ENCODE measurements around the gene GAL. TPM values are rescaled to one million over a fixed set of nuclear protein-coding genes. Genes with fewer than 3 reads are reported as not detected.

Gene GAL
- total and polyA plus RNA-seq, 2 of the 8 experiments (the other 6 are each of a cell fraction or from before 2014, with no cell fraction given): 81.8 to 233 TPM

GRCh38 chr11:68655806-68656205 is 28.5 kb upstream of the GAL start:
- no peak overlapping the region for H3K23ac ChIP-seq (ENCODE audit: insufficient read length)
- H3K23me2 ChIP-seq (ENCODE audit: low read depth, low read length): no peaks in the 10 kb centered on the region
- H3K9me3 ChIP-seq (ENCODE audit: insufficient read depth in 2 of 2, low read depth in 1 of 2, low read length in 1 of 2): 0 out of 4 replicates have a peak, but pooled peaks cover 0 to 6% of the 10 kb centered on the region in 2 experiments
- DNase-seq (ENCODE audit: low read depth in 1 of 2, low spot score in 2 of 2) (no peak), FAIRE-seq (no peak)
- no peak overlapping the region for H2AFZ ChIP-seq (ENCODE audit: low read length)
- H3K18ac ChIP-seq (ENCODE audit: extremely low read depth, low read length): no peak overlapping the region
- no peak overlapping the region for H2BK20ac ChIP-seq (ENCODE audit: low read length)
- H3K14ac ChIP-seq (ENCODE audit: insufficient read length): no peak overlapping the region
- no peak overlapping the region for H3K4me3 ChIP-seq (ENCODE audit: extremely low read depth in 1 of 4, insufficient read depth in 2 of 4, low read depth in 3 of 4, low read length in 4 of 4)
- H2AK5ac ChIP-seq (ENCODE audit: low read depth, low read length): no peak overlapping the region
- H3K36me3 ChIP-seq (ENCODE audit: control insufficient read depth in 2 of 4, insufficient read depth in 4 of 4, low read length in 3 of 4): no peaks in the 10 kb centered on the region
- H3K27ac ChIP-seq (ENCODE audit: low read depth, low read length): no peak overlapping the region
- H3K4me1 ChIP-seq (replicated peaks in 1 of 4; ENCODE audit: control insufficient read depth in 3 of 4, insufficient read depth in 4 of 4, low read length in 3 of 4): peaks cover 0 to 10% (median 1%) of the 10 kb centered on the region in 4 experiments; a peak in 1 of 7 replicates
- H4K8ac ChIP-seq (ENCODE audit: extremely low read depth, insufficient read depth, low read length): no peak overlapping the region
- no peak overlapping the region for H3K56ac ChIP-seq (replicated peaks; ENCODE audit: insufficient read length, low read depth, low read length)
- no peak overlapping the region for H2BK15ac ChIP-seq (ENCODE audit: low read length)
- H2BK12ac ChIP-seq (ENCODE audit: low read depth, low read length): no peak overlapping the region
- H4K20me1 ChIP-seq (replicated peaks in 1 of 2; ENCODE audit: control insufficient read depth in 1 of 2, insufficient read depth in 2 of 2, low read length in 2 of 2): no peaks in the 10 kb centered on the region
- ChIA-PET CTCF (ENCODE audit: partially characterized antibody) (interaction anchor here (1.6 kb wide), 1 partner anchor 12 kb away, joined by 4 read pairs; no protein-coding TSS in a partner anchor), POLR2A (ENCODE audit: partially characterized antibody) (no interaction called here)
- no peak overlapping the region for H3K9ac ChIP-seq (replicated peaks in 1 of 4; ENCODE audit: extremely low read depth in 1 of 4, low read depth in 3 of 4, low read length in 3 of 4)
- no peak overlapping the region for H3K4me2 ChIP-seq (ENCODE audit: insufficient read depth in 1 of 2, low read depth in 2 of 2, low read length in 2 of 2)
- H2BK5ac ChIP-seq (ENCODE audit: low read depth, low read length): no peak overlapping the region
- 87% methylated on average over 8 of the region's 8 CpGs; no CpG with 5 or more reads in 1 of the 2 experiments for WGBS, 2 experiments (ENCODE audit: extremely low coverage in 1 of 2, insufficient coverage in 1 of 2, insufficient read length in 1 of 2, insufficient replicate concordance in 2 of 2, low coverage in 1 of 2, low lambda C conversion rate in 2 of 2, missing lambda C conversion rate in 1 of 2)
- no peak overlapping the region for H3K4ac ChIP-seq (replicated peaks; ENCODE audit: insufficient read length, low read depth, low read length)
- no peaks in the 10 kb centered on the region for H3K27me3 ChIP-seq (replicated peaks in 1 of 4; ENCODE audit: control insufficient read depth in 3 of 4, extremely low read depth in 1 of 4, insufficient read depth in 3 of 4, low read length in 3 of 4)
- no peak overlapping the region for H4K91ac ChIP-seq (replicated peaks; ENCODE audit: insufficient read length, low read length)
- H2BK120ac ChIP-seq (replicated peaks; ENCODE audit: low read depth, low read length): no peak overlapping the region
- no peaks in the 10 kb centered on the region for H3K79me2 ChIP-seq (ENCODE audit: control insufficient read depth in 1 of 2, insufficient read depth in 2 of 2, low read length in 2 of 2)
- no peak overlapping the region for H4K5ac ChIP-seq (ENCODE audit: insufficient read length, low read depth, low read length)
- no peaks in the 10 kb centered on the region for H3K79me1 ChIP-seq (ENCODE audit: low read depth, low read length)
- TF ChIP-seq ZNF274 (IDR thresholded peaks at IDR 0.05; ENCODE audit: borderline replicate concordance, extremely low read depth, low read length): no peak
- TF ChIP-seq TCF12 (IDR thresholded peaks at IDR 0.05; ENCODE audit: low read depth, low read length): no peak
- TF ChIP-seq TEAD4 (IDR thresholded peaks at IDR 0.05; ENCODE audit: low read depth, low read length): no peak
- no peak for TF ChIP-seq SIN3A (conservative IDR thresholded peaks at IDR 0.05 in 1 of 2, IDR thresholded peaks at IDR 0.05 in 1 of 2; ENCODE audit: low read depth in 1 of 2, low read length in 2 of 2)
- no peak for TF ChIP-seq ATF2 (IDR thresholded peaks at IDR 0.05; ENCODE audit: low read length)
- TF ChIP-seq BCL11A (IDR thresholded peaks at IDR 0.05; ENCODE audit: low read depth in 2 of 2, low read length in 2 of 2): no peak
- TF ChIP-seq RNF2 (IDR thresholded peaks at IDR 0.05; ENCODE audit: borderline replicate concordance, low read depth, low read length, missing control alignments, poor library complexity, severe bottlenecking): no peak
- no peak for TF ChIP-seq CTCF (IDR thresholded peaks at IDR 0.05; ENCODE audit: control extremely low read depth in 1 of 3, insufficient read depth in 1 of 3, low read depth in 1 of 3, low read length in 3 of 3)
- no peak for TF ChIP-seq RXRA (IDR thresholded peaks at IDR 0.05; ENCODE audit: insufficient read depth, low read depth, low read length)
